HG02678 (cell line): ENCODE measurements around the gene LCE7A.

Experiments used
- ATAC-seq: cut with Tn5 transposase; IDR thresholded peaks from one replicate; pipeline ENCODE4 v1.9.1; 2021; ENCODE audit warnings: mild to moderate bottlenecking, moderate library complexity; ENCODE audit not compliant: unreplicated experiment

LCE7A gene, protein sequence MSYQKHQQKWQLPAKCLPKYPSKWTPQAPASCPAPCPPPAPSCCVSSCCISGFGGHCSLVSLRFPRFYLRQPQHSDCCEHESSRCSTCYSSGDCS

DNA sequence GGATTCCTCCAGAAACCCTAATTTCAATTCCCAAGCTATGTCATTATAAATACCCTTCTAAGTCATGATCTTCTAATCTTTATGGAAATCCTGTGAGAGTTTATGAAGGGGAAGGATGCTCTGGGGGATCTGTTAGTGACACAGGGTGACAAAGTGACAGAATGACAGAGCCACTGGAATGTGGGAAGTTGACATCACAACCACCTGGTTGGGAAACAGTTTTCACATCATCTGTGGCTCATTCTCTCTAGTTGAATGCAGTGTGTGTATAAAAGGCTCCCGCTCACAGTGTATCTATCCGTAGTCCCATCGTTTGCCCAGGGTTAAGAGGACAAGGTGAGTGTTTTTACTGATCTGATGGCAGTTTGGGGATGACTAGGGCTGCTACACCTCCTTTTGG, at the start of gene LCE7A:
LCE7A (plus strand) TSS at position 301 of the 400 bp plus-strand sequence. CDS start 702 bp downstream, outside the sequence.
- no peak for ATAC-seq

DNA sequence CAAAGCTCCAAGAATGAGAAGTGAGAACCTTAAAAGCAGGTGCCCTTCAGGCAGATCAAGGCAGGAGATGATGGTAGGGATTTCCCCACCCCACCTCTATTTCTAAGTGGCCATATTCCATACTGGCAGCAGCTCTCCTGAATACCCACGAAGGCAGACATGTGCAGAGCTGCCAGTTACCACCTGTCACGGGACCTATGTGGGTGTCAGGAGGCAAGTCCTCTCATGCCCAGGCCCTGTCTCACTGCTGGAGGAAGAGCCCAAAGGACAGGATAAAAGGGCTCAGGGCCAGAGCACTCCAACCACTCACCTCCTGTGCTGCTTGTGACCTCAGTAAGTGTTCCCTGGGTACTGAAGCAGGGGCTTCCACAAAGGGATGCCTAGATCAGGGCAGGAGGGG, 48.7 kb upstream of the LCE7A start:
- no peak for ATAC-seq

DNA sequence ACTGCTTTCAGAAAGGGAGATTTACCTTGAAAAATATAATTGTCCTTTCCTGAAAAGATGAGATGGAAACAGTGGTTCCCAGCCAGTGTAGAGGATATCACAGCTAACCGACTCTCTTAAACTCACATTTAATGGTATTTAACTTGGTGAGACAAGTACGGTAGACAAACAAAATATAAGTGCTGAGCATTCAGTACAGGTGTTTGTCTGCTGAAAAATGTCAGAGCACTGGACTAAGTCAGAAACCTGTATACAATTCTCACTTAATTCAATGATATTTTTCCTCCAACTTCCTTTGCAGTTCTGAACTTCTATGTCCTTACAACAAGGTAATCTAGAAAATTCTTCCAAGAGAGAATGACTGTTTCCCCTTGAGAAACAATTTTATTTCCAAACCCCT, 48.1 kb upstream of the LCE7A start, which contains the start of gene LCE1B:
LCE1B (plus strand) TSS at position 301 of the 400 bp plus-strand sequence. CDS start 476 bp downstream, outside the sequence.
- no peak for ATAC-seq

DNA sequence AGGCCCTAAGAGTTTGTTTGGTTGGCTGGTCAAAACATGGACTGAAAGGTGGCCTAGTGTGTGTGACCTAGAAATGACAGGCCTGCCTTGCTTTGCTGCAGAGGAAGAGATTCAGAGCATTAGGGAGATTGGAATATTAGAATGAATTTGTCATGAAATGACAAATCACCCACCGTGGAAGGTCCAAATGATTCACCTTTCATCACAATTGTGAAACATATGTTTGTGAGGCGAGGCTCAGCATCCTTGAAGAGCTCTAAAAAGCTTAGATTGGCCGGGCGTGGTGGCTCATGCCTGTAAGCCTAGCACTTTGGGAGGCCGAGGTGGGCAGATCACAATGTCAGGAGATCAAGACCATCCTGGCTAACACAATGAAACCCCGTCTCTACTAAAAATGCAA, 42.5 kb upstream of the LCE7A start:
- no peak for ATAC-seq

DNA sequence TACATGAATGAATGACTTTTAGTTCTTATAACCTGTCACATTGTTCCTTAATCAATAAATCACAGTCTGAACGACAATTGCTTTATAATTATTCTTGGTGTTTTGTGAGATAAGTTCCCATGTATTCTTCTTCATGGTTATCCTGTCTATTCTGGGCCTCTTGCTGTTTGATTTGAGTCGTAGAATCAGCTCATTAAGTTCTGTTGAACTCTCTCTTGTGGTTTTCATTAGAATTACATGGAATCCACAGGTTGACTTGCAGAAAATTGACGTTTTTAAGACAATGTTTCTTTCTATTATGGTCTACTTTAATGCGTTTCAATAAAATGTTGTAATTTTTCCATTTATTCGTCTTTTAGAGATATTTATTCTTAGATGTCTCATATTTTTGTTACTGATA, 36.5 kb upstream of the LCE7A start:
- ATAC-seq, result no peak

DNA sequence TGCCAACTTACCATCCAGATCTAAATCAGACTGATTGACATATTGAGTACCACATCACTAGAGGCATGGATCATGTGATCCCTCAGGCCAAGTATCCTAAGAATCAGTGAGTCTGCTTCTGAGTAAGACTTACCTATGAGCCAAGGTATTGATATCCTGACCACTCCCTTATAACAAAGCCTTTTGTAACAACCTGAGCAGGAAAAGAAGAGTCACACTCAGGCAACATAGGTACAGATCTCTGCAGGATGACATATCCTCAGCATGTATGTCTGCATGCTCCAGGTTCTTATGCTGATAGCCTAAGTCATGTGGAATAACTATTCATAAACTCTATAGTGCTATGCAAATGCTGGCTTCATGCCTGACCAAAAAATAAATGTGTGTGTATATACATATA, 34.8 kb upstream of the LCE7A start:
- no peak for ATAC-seq

DNA sequence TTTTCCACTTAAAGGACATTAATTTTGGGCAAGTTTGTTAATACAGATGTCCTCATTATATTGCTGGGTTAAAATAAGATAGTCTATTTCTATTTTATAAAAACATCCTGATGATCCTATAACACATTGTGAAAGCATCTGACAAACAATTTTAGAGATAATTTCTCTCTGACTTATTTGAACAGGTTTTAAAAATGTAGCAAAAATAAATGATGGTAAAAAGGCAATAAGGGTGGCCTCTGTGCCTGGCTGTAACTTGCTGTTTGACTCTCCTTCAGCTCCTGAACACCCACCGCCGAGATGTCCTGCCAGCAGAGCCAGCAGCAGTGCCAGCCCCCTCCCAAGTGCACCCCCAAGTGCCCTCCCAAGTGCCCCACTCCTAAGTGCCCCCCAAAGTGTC, 32.6 kb upstream of the LCE7A start, which contains the start of gene LCE1A:
LCE1A (plus strand) TSS at position 301 of the 400 bp plus-strand sequence; CDS start at position 301, 0 bp downstream.
- ATAC-seq, result no peak

DNA sequence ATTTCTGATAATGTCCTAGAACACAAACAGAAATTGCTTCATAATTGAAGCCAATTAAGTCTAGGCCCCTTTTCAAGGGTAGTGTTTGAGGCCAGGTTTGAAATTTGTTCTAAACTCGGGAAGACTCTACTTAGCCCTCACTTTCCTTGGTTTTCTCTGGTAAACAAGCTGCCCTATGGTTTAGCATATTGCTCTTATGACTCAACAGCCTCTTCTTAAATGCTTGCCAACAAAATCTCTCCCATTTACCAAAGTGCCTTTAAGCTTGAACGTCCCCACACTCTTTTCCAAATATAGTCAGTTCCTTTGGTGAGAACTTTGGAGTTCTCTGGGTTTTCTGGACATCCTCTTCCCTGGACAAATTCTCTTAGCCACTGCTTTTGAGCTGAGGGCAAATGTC, 22.9 kb upstream of the LCE7A start:
- ATAC-seq, result no peak

DNA sequence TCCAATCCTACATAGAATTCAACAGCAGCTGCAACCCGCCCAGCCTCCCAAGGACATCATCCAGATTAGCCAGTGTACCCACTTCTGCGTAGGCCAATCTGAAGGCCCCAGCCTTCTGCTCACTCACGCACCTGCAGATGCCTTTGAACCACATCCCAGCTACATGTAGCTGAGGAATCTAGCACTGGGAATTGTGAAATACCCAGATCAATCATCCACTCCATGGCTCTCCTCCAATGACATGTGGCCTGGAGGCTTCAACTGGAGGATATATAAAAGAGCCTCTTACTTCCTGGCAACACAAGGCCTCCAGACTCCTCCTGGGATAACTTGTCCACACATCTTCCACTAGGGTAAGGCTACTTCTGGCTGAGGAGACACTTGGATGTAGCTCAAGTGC, 17.2 kb upstream of the LCE7A start, which contains the start of gene LCE6A:
LCE6A (plus strand) TSS at position 301 of the 400 bp plus-strand sequence. CDS start 665 bp downstream, outside the sequence.
- no peak for ATAC-seq

DNA sequence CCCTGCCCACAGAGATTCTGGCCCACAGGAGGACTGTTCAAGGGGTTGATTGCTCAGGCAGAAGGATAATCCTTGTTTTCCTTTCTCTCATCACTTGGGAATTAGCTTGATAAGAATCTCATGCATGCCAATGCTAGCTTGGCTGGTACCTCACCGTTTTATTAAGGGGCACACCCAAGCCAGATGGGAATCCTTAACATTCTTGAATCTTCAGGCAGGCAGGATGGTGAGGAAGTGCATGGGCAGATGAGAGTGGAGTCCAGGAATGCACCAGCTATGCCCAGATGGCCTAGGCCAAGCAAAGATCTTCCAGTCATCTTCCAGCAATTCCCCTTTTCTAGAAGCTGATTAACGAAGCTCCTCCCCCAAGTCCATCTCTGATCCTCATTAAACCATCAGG, 4.1 kb upstream of the LCE7A start:
- no peak for ATAC-seq

DNA sequence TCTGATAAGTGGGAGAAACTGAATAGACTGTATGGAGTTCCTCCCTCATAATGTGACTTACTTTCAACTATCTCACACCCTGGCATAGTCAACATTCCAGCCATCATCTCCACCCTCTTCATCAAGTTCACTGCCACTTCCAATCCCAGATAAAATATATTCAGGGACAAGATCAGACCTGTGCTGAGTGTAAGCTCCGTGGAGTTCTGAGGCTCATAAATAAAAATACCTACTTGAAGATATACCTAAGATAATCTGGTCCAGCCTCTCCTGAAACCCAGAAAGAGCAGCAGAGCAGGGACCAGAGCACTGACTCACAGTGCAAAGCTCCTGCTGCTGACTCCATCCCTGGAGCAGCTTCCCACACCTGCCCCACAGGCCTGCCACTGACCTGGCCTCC, 1.7 kb upstream of the LCE7A start:
- ATAC-seq, result no peak

DNA sequence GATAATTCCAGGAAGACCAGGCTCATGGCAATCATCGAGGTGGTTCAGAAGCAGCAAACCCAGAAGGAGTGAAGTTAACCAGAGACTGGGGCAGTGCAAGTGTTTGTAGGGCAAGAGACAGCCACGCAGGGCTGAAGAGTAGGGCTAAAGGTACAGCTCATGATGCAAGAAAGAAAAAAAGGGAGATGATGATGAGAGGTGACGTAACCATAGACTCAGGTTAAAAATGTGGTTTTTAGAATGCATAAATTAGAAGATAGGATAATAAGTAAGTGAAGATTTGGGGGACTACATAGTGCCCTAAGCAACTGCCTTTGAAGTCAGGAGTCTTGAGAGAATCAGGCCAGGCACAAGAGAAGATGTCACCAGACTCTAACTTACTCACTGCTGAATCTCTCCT, 333 bp downstream of the LCE7A start:
- ATAC-seq, result no peak

DNA sequence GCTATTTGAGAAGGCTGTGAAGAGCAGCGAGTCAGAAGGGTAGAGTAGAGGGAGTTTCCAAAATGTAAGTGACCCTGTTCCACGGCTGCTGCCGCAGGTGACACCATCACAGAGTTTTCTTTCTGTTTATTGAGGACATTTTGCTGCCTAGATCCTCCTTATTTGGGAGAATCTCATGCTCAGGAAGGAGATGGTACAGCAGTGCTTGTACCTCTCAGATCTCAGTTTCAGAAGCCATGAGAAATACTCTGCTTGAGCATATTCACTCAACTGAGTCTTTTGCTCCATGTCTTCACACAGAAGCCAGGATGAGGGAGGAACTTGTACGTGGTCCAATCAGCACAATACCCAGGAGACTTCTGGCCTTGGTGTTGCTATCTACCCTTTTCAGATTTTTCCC, 1.6 kb downstream of the LCE7A start:
- ATAC-seq, result no peak

DNA sequence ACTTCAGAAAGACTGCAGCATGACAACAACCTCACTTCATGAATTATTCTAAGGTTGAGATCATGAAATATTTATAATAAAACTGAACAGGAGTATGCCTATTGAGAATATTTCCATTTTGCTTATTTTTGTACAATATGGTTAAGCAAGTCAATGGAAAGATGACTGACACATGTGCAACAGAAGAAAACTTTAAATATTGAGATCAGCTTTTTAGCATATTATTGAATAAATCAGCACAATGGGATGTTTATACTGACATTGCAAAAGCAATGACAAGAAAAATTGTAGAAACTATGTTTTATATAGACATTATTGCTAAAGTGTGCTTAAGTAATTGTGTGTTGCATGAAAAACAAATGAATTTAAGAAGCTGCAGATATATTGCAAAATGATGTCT, 4.6 kb downstream of the LCE7A start:
- ATAC-seq, result no peak

DNA sequence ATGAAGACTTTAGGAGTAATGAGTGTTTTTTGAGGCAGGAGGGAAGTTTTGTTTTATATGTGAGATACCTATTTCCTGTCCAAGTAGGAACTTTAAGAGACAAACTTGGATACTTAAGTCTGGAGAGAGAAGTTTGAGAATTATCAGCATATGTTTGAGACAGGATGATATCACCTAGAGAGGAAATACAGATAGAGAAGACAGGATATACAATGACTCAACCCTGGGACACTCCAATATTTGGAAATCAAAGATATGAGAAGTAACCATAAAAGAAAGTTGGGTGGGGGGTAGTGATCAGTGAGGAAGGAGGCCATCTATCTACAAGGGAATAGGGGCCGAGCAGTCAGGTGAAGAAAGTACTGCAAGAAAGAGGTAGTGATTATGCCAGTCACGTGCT, 6.5 kb downstream of the LCE7A start:
- no peak for ATAC-seq

DNA sequence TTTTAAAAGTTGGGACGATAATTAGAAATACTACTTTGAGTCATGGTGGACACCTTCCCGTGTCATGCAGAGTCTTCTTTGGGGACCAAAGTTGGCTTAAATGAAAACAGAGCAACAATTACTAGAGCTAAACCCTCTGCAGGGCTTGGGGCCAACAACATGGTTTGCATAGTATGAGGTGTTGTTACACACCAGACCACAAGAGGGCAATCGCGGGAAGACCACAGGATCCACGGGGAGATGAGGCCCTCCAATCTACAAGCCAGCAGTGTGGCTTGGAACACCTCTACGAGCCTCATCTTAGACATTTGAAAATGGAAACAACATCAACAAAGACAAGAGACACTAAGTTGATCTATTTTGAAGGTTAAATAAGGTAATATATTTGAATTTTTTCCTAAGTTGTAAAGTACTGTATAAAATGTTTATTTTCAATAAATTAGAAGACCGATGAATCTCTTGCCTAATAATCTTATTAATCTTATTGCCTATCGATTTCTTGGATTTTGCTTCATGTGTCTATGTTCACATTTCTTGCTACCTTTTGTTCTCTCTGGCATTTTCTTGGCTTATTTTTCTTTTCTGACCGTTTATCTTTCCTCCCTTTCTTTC, 10.1 kb downstream of the LCE7A start:
- ATAC-seq, result peak; percentile 70

DNA sequence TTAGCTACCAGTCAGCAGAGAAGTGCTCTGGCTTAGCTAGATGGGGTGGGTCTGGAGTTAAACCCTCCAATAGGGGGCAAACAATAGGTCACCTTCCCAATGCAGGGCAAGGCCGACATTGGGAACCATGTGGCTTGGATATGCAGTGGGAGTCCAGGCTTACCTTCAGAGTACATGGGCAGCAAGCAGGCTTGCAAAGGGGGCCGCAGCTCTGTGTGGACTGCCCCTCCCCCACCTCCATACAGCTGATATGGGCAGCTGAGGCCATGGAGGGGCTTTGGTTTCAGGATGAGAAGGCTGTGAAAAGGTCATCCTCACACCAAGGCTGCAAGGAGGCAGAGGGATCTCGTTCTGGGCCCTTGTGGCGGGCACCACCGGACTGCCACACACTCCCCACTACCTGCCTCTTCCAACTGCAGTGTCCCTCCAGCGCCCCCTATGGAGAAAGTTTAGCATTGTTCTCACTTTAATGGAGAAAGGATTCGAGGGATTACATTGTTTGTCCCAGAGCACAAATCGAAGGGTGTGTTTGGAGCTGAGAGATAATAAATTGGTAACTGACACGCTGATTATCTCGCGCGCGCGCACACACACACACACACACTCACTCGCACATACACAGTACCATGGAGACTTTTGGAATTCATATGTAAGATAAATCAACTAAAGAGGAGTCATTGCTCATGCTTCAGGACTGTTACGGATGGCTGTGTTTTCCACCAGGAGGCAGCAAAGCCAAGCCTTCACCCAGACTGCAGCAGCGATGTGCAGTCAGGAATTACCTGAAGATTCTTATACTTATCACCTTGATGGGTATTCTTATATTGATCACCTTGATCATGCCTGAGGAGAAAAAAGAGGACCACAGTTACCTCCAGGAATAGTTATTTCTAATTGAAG, 11.3 kb downstream of the LCE7A start:
- no peak for ATAC-seq

DNA sequence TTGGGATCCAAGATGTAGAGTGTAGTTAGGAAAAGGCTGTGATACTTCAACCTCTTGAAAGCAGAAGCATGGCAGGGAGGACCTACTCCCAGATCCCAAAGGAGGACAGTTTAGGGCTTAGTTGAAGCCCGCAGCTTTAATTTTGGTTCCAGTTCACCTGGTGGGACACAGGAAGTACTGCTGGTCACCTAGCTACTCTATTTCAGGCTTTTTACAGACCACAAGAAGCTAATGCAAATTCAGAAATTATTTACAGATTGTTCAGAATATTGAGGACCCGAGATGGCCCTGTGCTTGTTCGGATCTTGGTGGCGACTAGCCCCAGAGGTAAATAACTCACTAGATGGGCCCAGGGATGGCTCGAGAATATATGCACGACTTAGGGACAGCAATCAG, 11.9 kb downstream of the LCE7A start:
- ATAC-seq, result no peak

DNA sequence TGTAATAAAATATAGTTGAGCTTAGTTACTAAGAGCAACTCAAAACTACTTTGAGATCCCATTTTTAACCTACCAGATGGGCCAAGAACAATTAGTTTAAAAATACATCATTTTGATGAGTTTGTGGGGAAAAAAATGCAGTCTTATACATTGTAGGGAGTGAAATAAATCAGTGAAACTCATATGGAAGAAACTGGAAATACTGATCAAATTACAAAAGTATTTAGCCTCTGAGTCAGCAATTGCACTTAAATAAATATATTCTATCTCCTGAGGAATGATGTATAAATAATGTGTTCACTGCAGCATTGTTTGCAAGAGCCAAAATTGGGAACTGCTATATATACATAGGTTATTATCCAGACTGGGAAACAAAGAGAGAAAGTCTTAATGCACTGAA, 13.7 kb downstream of the LCE7A start:
- ATAC-seq, result no peak

DNA sequence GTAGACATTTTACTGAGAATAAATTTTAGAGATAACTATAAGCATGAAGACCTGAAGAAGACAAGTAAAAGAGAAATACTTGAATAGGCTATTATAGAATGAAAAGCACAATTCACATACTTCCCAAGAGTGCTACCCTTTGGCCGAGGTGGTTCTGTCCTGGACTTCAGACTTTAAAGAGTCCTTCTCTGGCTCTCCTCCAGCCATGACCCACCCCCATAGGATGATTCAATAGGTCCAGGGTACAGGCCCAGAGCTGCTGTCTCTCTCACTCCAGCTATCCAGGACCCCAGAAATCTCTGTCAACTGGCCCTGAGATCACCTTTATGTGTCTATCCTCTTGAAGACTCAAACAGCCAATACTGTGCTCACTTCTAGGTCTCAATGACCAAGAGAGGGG, 17.0 kb downstream of the LCE7A start:
- ATAC-seq, result no peak

DNA sequence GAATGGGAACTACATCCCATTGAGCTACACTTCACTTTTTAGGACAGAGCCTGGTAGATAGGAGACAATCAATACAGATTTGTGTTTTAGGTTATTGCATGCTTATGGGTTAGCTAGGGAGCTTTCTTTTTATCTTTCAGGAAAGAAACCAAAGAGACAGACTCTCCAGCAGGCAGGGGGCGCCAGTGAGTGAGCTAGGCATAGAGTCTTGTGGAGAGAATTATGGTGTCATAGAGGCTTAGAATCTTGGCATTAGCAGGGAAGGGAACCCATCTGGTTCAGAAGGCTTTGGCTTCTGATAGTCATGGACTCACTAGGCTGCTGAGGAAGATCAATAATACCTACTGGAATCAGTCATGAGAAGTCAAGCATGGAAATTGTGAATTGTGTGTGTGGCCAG, 18.2 kb downstream of the LCE7A start, which contains the start of gene SMCP:
SMCP (plus strand) TSS at position 281 of the 400 bp plus-strand sequence. CDS start 6,101 bp downstream, outside the sequence.
- no peak for ATAC-seq
